Pons (tissue), 1 donor: ENCODE measurements around the gene PHF8.
A peak's percentile ranks its signal among the peaks of the same experiment; 100 is the strongest.

ENCODE experiments used
- DNase-seq: peaks from one replicate; pipeline ENCODE4 v3.0.0-alpha.2; 2016; ENCODE audit warnings: low spot score

PHF8 gene

GRCh38 chrX:54012830-54013500, 31.3 kb downstream of the PHF8 start:
- no peak for DNase-seq

GRCh38 chrX:54007682-54008081, 36.6 kb downstream of the PHF8 start:
- no peak for DNase-seq

- DNase-seq: no peak
Observed at GRCh38 chrX:53997724-53998123, 46.5 kb downstream of the PHF8 start.

- no peak for DNase-seq
Observed at GRCh38 chrX:53992589-53992988, 51.7 kb downstream of the PHF8 start.

GRCh38 chrX:53990171-53990570, 54.1 kb downstream of the PHF8 start:
- no peak for DNase-seq

- DNase-seq: no peak
Observed at GRCh38 chrX:53984895-53985294, 59.4 kb downstream of the PHF8 start.

GRCh38 chrX:53974529-53974928, 69.7 kb downstream of the PHF8 start:
- DNase-seq: no peak

- no peak for DNase-seq
Observed at GRCh38 chrX:53969540-53969939, 74.7 kb downstream of the PHF8 start.

GRCh38 chrX:53950130-53950733, 94.0 kb downstream of the PHF8 start:
- DNase-seq: no peak

GRCh38 chrX:53940180-53940579, 104.1 kb downstream of the PHF8 start:
- DNase-seq: no peak

- DNase-seq: peak; percentile 2
Observed at GRCh38 chrX:53939127-53939526, 105.1 kb downstream of the PHF8 start.

- no peak for DNase-seq
Observed at GRCh38 chrX:53930515-53931380, 113.5 kb downstream of the PHF8 start.

- DNase-seq: no peak
Observed at GRCh38 chrX:53926030-53926429, 118.2 kb downstream of the PHF8 start.

- no peak for DNase-seq
Observed at GRCh38 chrX:53918702-53919101, 125.6 kb downstream of the PHF8 start.

GRCh38 chrX:53900623-53901022, 143.7 kb downstream of the PHF8 start:
- no peak for DNase-seq

- DNase-seq: no peak
Observed at GRCh38 chrX:53895270-53895669, 149.0 kb downstream of the PHF8 start.
